WERI-Rb-1 (cell line): ENCODE measurements around the gene EFCAB8.

Experiments
- DNase-seq: peaks from one replicate; pipeline ENCODE4 v3.0.0-alpha.2; 2020
- H3K27ac ChIP-seq: fragments of 250-450 bp; sonication (Bioruptor Pico); 2 replicates; pipeline ENCODE4 v1.5.1; 2020; ENCODE audit warnings: mild to moderate bottlenecking, moderate library complexity
- H3K27me3 ChIP-seq: fragments of 250-450 bp; sonication (Bioruptor Pico); 2 replicates; pipeline ENCODE4 v1.5.1; 2021; ENCODE audit warnings: mild to moderate bottlenecking, low read depth, moderate library complexity; ENCODE audit not compliant: insufficient read depth, severe bottlenecking
- H3K36me3 ChIP-seq: fragments of 250-450 bp; sonication (Bioruptor Pico); 2 replicates; pipeline ENCODE4 v1.5.1; 2020; ENCODE audit warnings: mild to moderate bottlenecking, moderate library complexity
- H3K4me3 ChIP-seq: 2 replicates; pipeline ENCODE4 v1.5.1; 2011; ENCODE audit warnings: low read depth, mild to moderate bottlenecking, control low read depth, low read length
- H3K9me3 ChIP-seq: fragments of 250-450 bp; sonication (Bioruptor Pico); 2 replicates; pipeline ENCODE4 v1.5.1; 2021; ENCODE audit warnings: mild to moderate bottlenecking, moderate library complexity; ENCODE audit not compliant: severe bottlenecking
- CTCF ChIP-seq: IDR thresholded peaks from 2 replicates; pipeline ENCODE4 v1.5.1; 2011; ENCODE audit warnings: low read depth, mild to moderate bottlenecking, control low read depth, inconsistent platforms, low read length

The EFCAB8 gene

GRCh38 chr20:32842688-32843524, 15.8 kb upstream of the EFCAB8 start:
- no peak overlapping the region for H3K4me3 ChIP-seq
- no peaks in the 10 kb centered on the region for H3K9me3 ChIP-seq
- no peaks in the 10 kb centered on the region for H3K27me3 ChIP-seq
- peaks cover 89% of the 10 kb centered on the region for H3K36me3 ChIP-seq
- DNase-seq: no peak
- H3K27ac ChIP-seq: no peak overlapping the region
- no peak for TF ChIP-seq CTCF

- Histone ChIP-seq H3K4me3 (no peak overlapping the region), H3K36me3 (peaks cover 68% of the 10 kb centered on the region)
- no peak for DNase-seq
Measured at GRCh38 chr20:32845786-32846185, 12.9 kb upstream of the EFCAB8 start.

GRCh38 chr20:32846852-32847251, 11.9 kb upstream of the EFCAB8 start:
- no peaks in the 10 kb centered on the region for H3K9me3 ChIP-seq
- H3K36me3 ChIP-seq: peaks cover 68% of the 10 kb centered on the region
- H3K27me3 ChIP-seq: no peaks in the 10 kb centered on the region
- no peak for DNase-seq
- no peak for TF ChIP-seq CTCF
- H3K4me3 ChIP-seq: no peak overlapping the region
- H3K27ac ChIP-seq: no peak overlapping the region

More at GRCh38 chr20:32845786-32846185, 12.9 kb upstream of the EFCAB8 start:
- H3K27me3 ChIP-seq: no peaks in the 10 kb centered on the region
- no peaks in the 10 kb centered on the region for H3K9me3 ChIP-seq
- H3K27ac ChIP-seq: no peak overlapping the region
- no peak for TF ChIP-seq CTCF

GRCh38 chr20:32847964-32848363, 10.8 kb upstream of the EFCAB8 start:
- Histone ChIP-seq H3K4me3 (no peak overlapping the region), H3K27me3 (no peaks in the 10 kb centered on the region), H3K9me3 (no peaks in the 10 kb centered on the region), H3K36me3 (peaks cover 59% of the 10 kb centered on the region), H3K27ac (no peak overlapping the region)
- DNase-seq: no peak
- TF ChIP-seq CTCF: no peak

GRCh38 chr20:32848846-32849245, 9.9 kb upstream of the EFCAB8 start:
- Histone ChIP-seq H3K9me3 (no peaks in the 10 kb centered on the region), H3K27ac (no peak overlapping the region), H3K27me3 (no peaks in the 10 kb centered on the region), H3K4me3 (no peak overlapping the region), H3K36me3 (peaks cover 55% of the 10 kb centered on the region)
- TF ChIP-seq CTCF: no peak
- no peak for DNase-seq

- no peak for DNase-seq
- Histone ChIP-seq H3K4me3 (no peak overlapping the region), H3K9me3 (no peaks in the 10 kb centered on the region), H3K27ac (no peak overlapping the region), H3K36me3 (peaks cover 51% of the 10 kb centered on the region), H3K27me3 (no peaks in the 10 kb centered on the region)
- no peak for TF ChIP-seq CTCF
Measured at GRCh38 chr20:32849577-32849976, 9.1 kb upstream of the EFCAB8 start.
